H9 (cell line): ENCODE results near the gene RGS13. TPM values are rescaled to one million over a fixed set of nuclear protein-coding genes. Genes with fewer than 3 reads are reported as not detected.

Experiments used
- DNase-seq: peaks from one replicate; pipeline ENCODE4 v3.0.0-alpha.2; 2017
- H2AFZ ChIP-seq: one replicate; pipeline ENCODE4 v1.6.1; 2013; ENCODE audit warnings: mild to moderate bottlenecking, low read length, control low read depth, moderate library complexity
- H2AK5ac ChIP-seq: 2 replicates; pipeline ENCODE4 v1.6.1; 2013; ENCODE audit warnings: low read length, control low read depth, mixed read lengths; ENCODE audit not compliant: insufficient read length
- H2BK120ac ChIP-seq: one replicate; pipeline ENCODE4 v1.6.1; 2013; ENCODE audit warnings: low read depth, mild to moderate bottlenecking, low read length, control low read depth, inconsistent platforms; ENCODE audit not compliant: poor library complexity, severe bottlenecking
- H2BK12ac ChIP-seq: 2 replicates; pipeline ENCODE4 v1.6.1; 2013; ENCODE audit warnings: low read length, control low read depth, mixed read lengths, low read depth; ENCODE audit not compliant: insufficient read length
- H2BK15ac ChIP-seq: 2 replicates; pipeline ENCODE4 v1.6.1; 2013; ENCODE audit warnings: low read depth, low read length, control low read depth
- H2BK20ac ChIP-seq: one replicate; pipeline ENCODE4 v1.6.1; 2013; ENCODE audit warnings: low read depth, mild to moderate bottlenecking, low read length, control low read depth, inconsistent platforms; ENCODE audit not compliant: poor library complexity, severe bottlenecking
- H2BK5ac ChIP-seq: 2 replicates; pipeline ENCODE4 v1.6.1; 2013; ENCODE audit warnings: low read length, control low read depth, mixed read lengths; ENCODE audit not compliant: insufficient read length
- H3K14ac ChIP-seq: 2 replicates; pipeline ENCODE4 v1.6.1; 2013; ENCODE audit warnings: low read length, control low read depth; ENCODE audit not compliant: insufficient read depth
- H3K18ac ChIP-seq: 2 replicates; pipeline ENCODE4 v1.6.1; 2013; ENCODE audit warnings: low read depth, mild to moderate bottlenecking, mixed read lengths, low read length, control low read depth; ENCODE audit not compliant: insufficient read length
- H3K23ac ChIP-seq: 2 replicates; pipeline ENCODE4 v1.6.1; 2013; ENCODE audit warnings: low read length, control low read depth, mixed read lengths, low read depth; ENCODE audit not compliant: insufficient read length
- H3K23me2 ChIP-seq: 2 replicates; pipeline ENCODE4 v1.6.1; 2013; ENCODE audit warnings: low read depth, mild to moderate bottlenecking, mixed read lengths, low read length, control low read depth; ENCODE audit not compliant: insufficient read length, poor library complexity, severe bottlenecking
- H3K27ac ChIP-seq: 2 replicates; pipeline ENCODE4 v1.5.1; 2013; ENCODE audit warnings: low read length, control low read depth, mixed read lengths, low read depth; ENCODE audit not compliant: insufficient read length
- H3K27me3 ChIP-seq: 2 replicates; pipeline ENCODE4 v1.6.1; 2013; ENCODE audit warnings: low read length, control low read depth, inconsistent platforms; ENCODE audit not compliant: insufficient read depth
- H3K4ac ChIP-seq: 2 replicates; pipeline ENCODE4 v1.6.1; 2013; ENCODE audit warnings: low read depth, mild to moderate bottlenecking, control low read depth, inconsistent platforms, low read length, moderate library complexity
- H3K4me1 ChIP-seq: 2 replicates; pipeline ENCODE4 v1.6.1; 2013; ENCODE audit warnings: low read length, control low read depth, inconsistent platforms; ENCODE audit not compliant: insufficient read depth
- H3K4me2 ChIP-seq: 2 replicates; pipeline ENCODE4 v1.6.1; 2013; ENCODE audit warnings: low read length, control low read depth, mixed read lengths; ENCODE audit not compliant: insufficient read length, insufficient read depth
- H3K56ac ChIP-seq: 2 replicates; pipeline ENCODE4 v1.6.1; 2013; ENCODE audit warnings: low read depth, mild to moderate bottlenecking, mixed read lengths, low read length, control low read depth; ENCODE audit not compliant: insufficient read length
- H3K79me1 ChIP-seq: 2 replicates; pipeline ENCODE4 v1.6.1; 2013; ENCODE audit warnings: low read depth, mild to moderate bottlenecking, moderate library complexity, low read length, control low read depth, inconsistent platforms; ENCODE audit not compliant: insufficient read depth, poor library complexity, severe bottlenecking
- H3K79me2 ChIP-seq: 2 replicates; pipeline ENCODE4 v1.6.1; 2013; ENCODE audit warnings: low read length, control low read depth, inconsistent platforms; ENCODE audit not compliant: insufficient read depth
- H3K9ac ChIP-seq: 2 replicates; pipeline ENCODE4 v1.6.1; 2013; ENCODE audit warnings: low read length, control low read depth, mixed read lengths; ENCODE audit not compliant: insufficient read length; ENCODE audit errors: extremely low read depth
- H3K9me3 ChIP-seq: one replicate; pipeline ENCODE4 v1.6.1; 2013; ENCODE audit warnings: low read depth, low read length, inconsistent platforms; ENCODE audit not compliant: control insufficient read depth
- H3T11ph ChIP-seq: one replicate; pipeline ENCODE4 v1.6.1; 2013; ENCODE audit warnings: mild to moderate bottlenecking, low read length, control low read depth, inconsistent platforms
- H4K20me1 ChIP-seq: one replicate; pipeline ENCODE4 v1.6.1; 2013; ENCODE audit not compliant: control insufficient read depth, insufficient read length, insufficient read depth
- H4K5ac ChIP-seq: 2 replicates; pipeline ENCODE4 v1.6.1; 2013; ENCODE audit warnings: low read depth, mild to moderate bottlenecking, mixed read lengths, low read length, control low read depth; ENCODE audit not compliant: insufficient read length
- H4K8ac ChIP-seq: replicated peaks from 2 replicates; pipeline ENCODE4 v1.6.1; 2013; ENCODE audit warnings: low read length, control low read depth, mixed read lengths, low read depth; ENCODE audit not compliant: insufficient read length
- H4K91ac ChIP-seq: 2 replicates; pipeline ENCODE4 v1.6.1; 2013; ENCODE audit warnings: low read depth, mild to moderate bottlenecking, moderate library complexity, mixed read lengths, low read length, control low read depth; ENCODE audit not compliant: insufficient read length
- H3K27ac Mint-ChIP-seq, 3 experiments: 2 replicates in 2 of 3; 3 replicates in 1 of 3; pipeline ENCODE4 v1.8.0; 2020 to 2021; ENCODE audit warnings: mixed read lengths in 3 of 3, mild to moderate bottlenecking in 1 of 3, moderate library complexity in 1 of 3
- H3K27me3 Mint-ChIP-seq: 2 replicates; pipeline ENCODE4 v1.8.0; 2021; ENCODE audit warnings: low read depth, mild to moderate bottlenecking, moderate library complexity, mixed read lengths
- H3K36me3 Mint-ChIP-seq, 3 experiments: 2 replicates in 2 of 3; 3 replicates in 1 of 3; pipeline ENCODE4 v1.8.0; 2020 to 2021; ENCODE audit warnings: low read depth in 3 of 3, mixed read lengths in 3 of 3; ENCODE audit not compliant: insufficient read depth in 1 of 3
- H3K4me1 Mint-ChIP-seq, 2 experiments: 2 replicates each; pipeline ENCODE4 v1.8.0; 2020; ENCODE audit warnings: mixed read lengths in 2 of 2
- H3K4me3 Mint-ChIP-seq, 2 experiments: 2 replicates in 1 of 2; 3 replicates in 1 of 2; pipeline ENCODE4 v1.8.0; 2020 to 2021; ENCODE audit warnings: mild to moderate bottlenecking in 2 of 2, mixed read lengths in 2 of 2, moderate library complexity in 1 of 2
- H3K9me3 Mint-ChIP-seq, 2 experiments: 2 replicates in 1 of 2; 3 replicates in 1 of 2; pipeline ENCODE4 v1.8.0; 2020; ENCODE audit warnings: mild to moderate bottlenecking in 2 of 2, mixed read lengths in 2 of 2, moderate library complexity in 1 of 2
- CTCF ChIP-seq: fragments of 200-600 bp; sonication (generic); conservative IDR thresholded peaks from 3 replicates; pipeline ENCODE4 v1.8.0; 2021; ENCODE audit warnings: antibody characterized with exemption, mild to moderate bottlenecking
- WGBS: extraction: QIAGEN DNeasy Blood & Tissue Kit; methylation state at CpG from one replicate; pipeline ENCODE4 v1.1.7; 2013; ENCODE audit warnings: missing lambda C conversion rate, low lambda C conversion rate, mixed read lengths; ENCODE audit not compliant: insufficient read length; ENCODE audit errors: extremely low coverage; 5-methylcytosine and 5-hydroxymethylcytosine counted together
- total RNA-seq: library from RNA; stranded (reverse); gene quantifications from 2 replicates; pipeline ENCODE4 v1.2.1, GENCODE V29; 2021

The RGS13 gene
- total RNA-seq, 1 experiment from 2014 or later = not detected

GRCh38 chr1:192706936-192707335 is 71.0 kb downstream of the RGS13 start:
- Histone ChIP-seq H3K4ac (no peak overlapping the region), H3K79me1 (no peaks in the 10 kb centered on the region), H4K8ac (no peak overlapping the region), H2AFZ (no peak overlapping the region), H3K18ac (no peak overlapping the region), H2BK15ac (no peak overlapping the region), H3K9ac (no peak overlapping the region), H2AK5ac (no peak overlapping the region), H3K79me2 (no peaks in the 10 kb centered on the region), H2BK12ac (no peak overlapping the region), H2BK5ac (no peak overlapping the region), H3K4me2 (no peak overlapping the region), H2BK20ac (no peak overlapping the region), H3K23ac (no peak overlapping the region), H3K27me3 (no peaks in the 10 kb centered on the region), H3T11ph (no peak overlapping the region), H3K9me3 (no peaks in the 10 kb centered on the region), H4K5ac (no peak overlapping the region), H4K91ac (no peak overlapping the region), H2BK120ac (no peak overlapping the region), H3K14ac (no peak overlapping the region), H3K56ac (no peak overlapping the region), H4K20me1 (no peaks in the 10 kb centered on the region), H3K4me1 (no peaks in the 10 kb centered on the region), H3K27ac (no peak overlapping the region), H3K23me2 (no peaks in the 10 kb centered on the region)
- TF ChIP-seq CTCF = no peak
- Mint-ChIP-seq H3K27me3 (no peaks in the 10 kb centered on the region), H3K27ac (no peak overlapping the region), H3K4me1 (peaks cover 0 to 5% of the 10 kb centered on the region in 2 experiments; a peak in 1 of 4 replicates), H3K9me3 (no peaks in the 10 kb centered on the region), H3K36me3 (no peaks in the 10 kb centered on the region), H3K4me3 (no peak overlapping the region)
- WGBS = no CpG with 5 or more reads among the region's 2 CpGs
- no peak for DNase-seq
